Stimulated activated CD8-positive, alpha-beta memory T cell treated with anti-CD3 and anti-CD28 coated beads, Interleukin-12 subunit alpha, Interleukin-12 subunit beta, amount 100 ng/mL, for 24 hours (primary cell): ENCODE measurements around the gene OTUB1.

Experiments
- DNase-seq: peaks from one replicate; pipeline ENCODE4 v3.0.0-alpha.2; 2020; ENCODE audit errors: extremely low read depth

OTUB1 gene

GRCh38 chr11:63974259-63975143 lies 11.7 kb upstream of the OTUB1 start, which contains the start of gene COX8A:
Gene COX8A, plus strand, starts transcription at chr11:63974620. Its CDS starts 61 bp downstream, at chr11:63974681.
- peak; percentile 87 for DNase-seq

- no peak for DNase-seq
Measured at GRCh38 chr11:63978551-63979239, 7.5 kb upstream of the OTUB1 start.

DNA sequence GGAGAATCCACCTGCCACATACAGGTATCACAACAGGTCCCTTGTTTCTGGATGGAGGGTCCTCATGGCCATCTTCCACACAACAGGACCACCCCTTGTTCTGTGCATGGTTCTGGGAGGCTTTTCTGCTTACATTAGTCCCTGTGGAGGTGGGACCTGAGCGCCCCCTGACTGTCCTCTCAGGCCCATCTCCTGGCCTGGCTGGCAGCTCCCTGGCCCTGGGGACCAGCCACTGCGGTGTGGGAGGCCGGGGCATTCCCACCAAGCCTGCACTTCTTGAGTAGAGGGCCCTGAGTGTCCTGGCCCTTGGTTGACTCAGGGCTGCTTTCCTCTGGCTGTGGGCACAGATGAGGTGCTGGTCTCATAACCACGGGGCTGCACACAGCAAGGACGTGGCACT lies 6.8 kb upstream of the OTUB1 start:
- DNase-seq: no peak

GRCh38 chr11:63985812-63986155 lies 454 bp upstream of the OTUB1 start:
- DNase-seq: peak; percentile 28

- DNase-seq: no peak
Measured at GRCh38 chr11:63986932-63987513, 785 bp downstream of the OTUB1 start.

DNA sequence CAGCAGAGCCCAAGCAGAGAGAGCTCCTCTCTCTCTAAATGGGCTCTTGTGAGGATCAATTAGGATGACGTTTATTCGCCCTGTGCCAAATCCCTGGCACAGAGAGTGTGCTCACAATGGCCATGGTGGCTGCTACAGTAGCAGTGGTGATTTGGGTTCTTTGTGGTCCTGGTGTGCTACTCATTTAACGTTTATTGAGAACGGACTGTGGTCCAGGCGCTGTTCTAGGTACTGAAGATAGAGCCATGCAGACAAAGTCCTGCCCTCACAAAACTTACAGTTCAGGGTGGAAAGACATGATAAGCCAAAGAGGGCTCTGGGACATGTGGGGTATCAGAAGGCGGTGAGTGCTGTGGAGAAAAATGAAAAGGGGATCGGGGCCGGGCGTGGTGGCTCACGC lies 5.3 kb downstream of the OTUB1 start:
- DNase-seq: no peak

- no peak for DNase-seq
Measured at GRCh38 chr11:63993100-63993499, 6.9 kb downstream of the OTUB1 start.

GRCh38 chr11:63993993-63994392 lies 7.8 kb downstream of the OTUB1 start:
- no peak for DNase-seq

- no peak for DNase-seq
Measured at GRCh38 chr11:63996512-63996911, 10.3 kb downstream of the OTUB1 start.

DNA sequence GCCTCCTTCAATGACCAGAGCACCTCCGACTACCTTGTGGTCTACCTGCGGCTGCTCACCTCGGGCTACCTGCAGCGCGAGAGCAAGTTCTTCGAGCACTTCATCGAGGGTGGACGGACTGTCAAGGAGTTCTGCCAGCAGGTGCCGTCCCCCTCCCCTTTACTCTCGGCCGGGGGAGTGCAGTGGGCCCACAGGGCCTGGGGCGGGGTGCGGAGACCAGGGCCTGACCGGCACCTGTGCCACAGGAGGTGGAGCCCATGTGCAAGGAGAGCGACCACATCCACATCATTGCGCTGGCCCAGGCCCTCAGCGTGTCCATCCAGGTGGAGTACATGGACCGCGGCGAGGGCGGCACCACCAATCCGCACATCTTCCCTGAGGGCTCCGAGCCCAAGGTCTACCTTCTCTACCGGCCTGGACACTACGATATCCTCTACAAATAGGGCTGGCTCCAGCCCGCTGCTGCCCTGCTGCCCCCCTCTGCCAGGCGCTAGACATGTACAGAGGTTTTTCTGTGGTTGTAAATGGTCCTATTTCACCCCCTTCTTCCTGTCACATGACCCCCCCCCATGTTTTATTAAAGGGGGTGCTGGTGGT lies 11.0 kb downstream of the OTUB1 start:
- no peak for DNase-seq

DNA sequence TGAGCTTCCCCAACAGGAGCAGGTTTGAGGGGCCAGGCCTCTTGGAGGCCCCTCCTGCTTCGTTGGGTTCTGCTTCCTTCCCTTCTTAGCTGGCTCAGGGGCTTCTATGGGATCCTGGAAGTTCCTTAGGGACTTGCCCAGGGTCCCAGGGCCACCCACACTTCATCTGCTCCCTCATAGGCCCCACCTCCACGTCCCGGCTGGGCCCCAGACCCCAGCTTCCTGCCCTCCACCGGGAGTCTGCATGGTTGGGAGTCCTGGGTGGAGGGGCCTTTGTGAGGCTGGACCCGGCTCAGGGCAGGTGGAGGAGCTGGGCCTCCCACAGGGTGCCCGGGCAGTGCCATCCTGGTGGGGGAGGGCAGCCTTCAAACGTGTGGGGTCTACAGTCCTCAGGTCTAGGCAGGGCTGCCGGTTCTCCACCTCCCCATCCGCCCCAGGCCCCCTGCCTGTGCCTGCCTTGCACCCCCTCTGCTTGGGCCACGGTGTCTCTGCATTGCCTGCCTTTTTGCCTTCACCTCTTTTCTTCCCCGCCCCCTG lies 11.6 kb downstream of the OTUB1 start:
- no peak for DNase-seq

- no peak for DNase-seq
Measured at GRCh38 chr11:63998558-63999348, 12.5 kb downstream of the OTUB1 start.

DNA sequence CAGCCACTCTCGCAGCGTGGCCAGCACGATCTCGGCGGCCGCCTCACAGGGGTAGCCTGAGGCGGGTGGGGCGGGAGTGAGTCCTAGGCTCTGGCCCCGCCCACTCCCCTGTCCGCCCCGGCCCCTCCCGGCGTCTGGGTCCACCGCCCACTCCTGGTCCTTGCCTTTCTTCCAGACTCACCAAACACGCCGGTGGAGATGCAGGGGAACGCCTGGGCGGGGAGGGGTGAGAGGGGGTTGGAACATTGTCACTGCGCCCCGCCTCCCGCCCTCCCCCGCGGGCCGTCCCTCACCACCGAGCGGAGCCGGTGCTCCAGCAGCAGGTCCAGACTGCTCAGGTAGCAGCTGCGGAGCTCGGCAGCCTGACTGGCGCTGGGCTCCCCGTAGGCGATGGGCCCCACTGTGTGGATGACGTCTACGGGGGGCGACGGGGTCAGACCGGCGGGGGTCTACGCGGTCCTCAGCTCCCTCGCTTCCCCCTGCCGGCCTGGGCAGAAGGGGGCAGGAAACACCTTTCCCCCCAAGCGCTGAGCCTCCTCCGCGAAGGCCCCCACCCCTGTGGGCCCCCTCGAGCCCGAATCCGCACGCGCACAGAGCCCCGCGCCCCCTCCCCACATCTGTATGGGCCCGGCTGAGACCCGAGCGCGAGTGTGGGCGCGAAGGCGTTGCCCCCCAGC lies 13.2 kb downstream of the OTUB1 start:
- DNase-seq: peak; percentile 16

GRCh38 chr11:64000026-64000739 lies 13.9 kb downstream of the OTUB1 start:
- DNase-seq: peak; percentile 42

DNA sequence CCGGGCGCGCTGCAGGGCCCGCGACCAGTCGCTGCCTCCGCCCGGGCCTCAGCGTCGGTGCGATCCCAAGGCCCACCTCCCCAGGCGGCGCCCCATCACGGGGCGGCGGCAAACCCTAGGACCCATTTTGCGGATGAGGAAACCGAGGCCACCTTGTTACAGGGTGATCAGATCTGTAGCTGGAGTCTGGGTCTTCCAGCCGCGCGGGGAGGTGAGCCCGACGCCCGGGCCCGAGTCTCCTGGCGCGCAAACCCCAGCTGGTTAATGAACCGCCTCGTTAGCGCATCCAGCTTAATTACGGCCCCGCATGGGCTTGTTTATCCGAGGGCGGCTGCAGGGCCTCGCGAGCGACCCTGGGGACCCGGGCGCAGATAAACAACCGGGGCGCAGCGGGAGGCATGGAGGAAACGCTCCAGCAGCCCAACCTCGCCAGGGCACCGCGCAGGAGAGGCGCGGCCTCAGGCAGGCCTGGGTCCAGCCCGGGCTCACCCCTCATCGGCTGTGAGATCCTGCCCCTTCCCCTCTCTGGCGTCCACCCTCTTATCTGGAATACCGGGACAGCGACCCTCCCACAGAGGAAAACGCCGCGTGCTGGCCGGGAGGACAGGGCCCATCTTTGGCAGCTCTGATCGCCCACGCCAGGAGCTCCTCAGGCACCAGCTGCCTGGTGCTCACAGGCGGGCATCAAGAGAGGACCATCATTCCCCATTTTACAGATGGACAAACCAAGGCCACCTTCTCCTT lies 14.7 kb downstream of the OTUB1 start:
- no peak for DNase-seq

DNA sequence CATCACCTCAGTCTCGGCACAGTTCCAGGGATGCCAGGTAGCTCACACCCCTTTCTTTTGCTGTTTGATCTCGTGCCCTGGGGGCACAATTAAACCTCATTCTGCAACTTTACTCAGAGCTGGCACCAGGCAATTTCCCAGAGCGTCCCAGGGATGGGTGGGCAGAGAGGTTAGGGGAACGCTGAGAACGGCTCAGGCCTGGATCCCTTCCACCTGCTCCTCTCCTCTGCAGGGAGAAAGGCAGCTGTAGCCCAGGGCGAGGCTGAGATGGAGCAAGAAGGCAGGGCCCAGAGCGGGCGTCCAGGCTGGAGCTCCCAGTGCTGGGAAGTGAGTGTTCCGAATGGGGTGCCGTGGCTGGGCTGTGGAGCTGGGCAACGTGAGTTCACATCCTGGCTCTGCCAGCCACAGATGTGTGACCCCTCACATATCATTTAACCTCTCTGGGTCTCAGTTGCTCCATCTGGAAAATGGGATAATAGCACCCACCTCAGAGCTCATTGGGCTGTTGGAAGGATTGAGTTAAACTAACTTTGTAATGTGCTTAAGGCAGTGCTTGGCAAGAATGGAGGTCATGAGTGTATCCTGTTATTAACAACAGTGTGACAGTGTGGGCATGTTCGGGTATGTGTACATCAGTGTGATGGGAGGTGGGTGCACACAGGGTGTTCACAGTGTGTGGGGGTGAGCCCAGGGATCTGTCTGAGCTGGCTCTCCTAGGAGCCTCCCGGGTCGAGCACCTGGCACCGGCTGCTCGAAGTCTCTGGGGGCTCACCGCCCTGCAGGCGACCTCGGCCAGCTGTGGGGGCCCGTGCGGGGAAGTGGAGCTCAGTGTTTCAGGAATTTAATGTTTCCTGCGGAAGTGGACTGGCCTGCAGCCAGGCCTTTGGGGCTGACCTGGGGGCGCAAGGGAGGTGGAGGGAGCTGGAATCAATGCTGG lies 15.5 kb downstream of the OTUB1 start:
- no peak for DNase-seq

GRCh38 chr11:64003807-64004589 lies 17.8 kb downstream of the OTUB1 start:
- no peak for DNase-seq
